Endothelial cell of umbilical vein (primary cell): ENCODE data around the gene RTL10. TPM values are rescaled to one million over a fixed set of nuclear protein-coding genes. Genes with fewer than 3 reads are reported as not detected.

Experiments used
- BruUV-seq: library from RNA; stranded (reverse); fragments of 400-500 nt; replicated peaks from 2 replicates; lab custom pipeline; 2021; lab: Mats Ljungman, UMichigan
- CTCF ChIA-PET: fragments of 300-600, 350-600 bp; sonication (Branson Sonifier 250); formaldehyde crosslinking; loops from one replicate; lab custom pipeline; 2021; ENCODE audit warnings: antibody characterized with exemption, inconsistent platforms; lab: Charles Lee
- POLR2A ChIA-PET: fragments of 300-600, 350-600 bp; sonication (Branson Sonifier 250); formaldehyde crosslinking; loops from one replicate; lab custom pipeline; 2021; ENCODE audit warnings: antibody characterized with exemption, inconsistent platforms; lab: Charles Lee
- DNase-seq: peaks from one replicate; pipeline ENCODE4 v3.0.0-alpha.2; 2011; ENCODE audit warnings: low read depth, low spot score
- FAIRE-seq: peaks from 2 replicates; lab custom pipeline; 2011; peaks lifted over from hg19 to GRCh38; lab: Jason Lieb, UNC
- H2AFZ ChIP-seq: 2 replicates; pipeline ENCODE4 v1.6.0; 2012; ENCODE audit warnings: low read depth, low read length, control low read depth, inconsistent platforms
- H3K27ac ChIP-seq: 2 replicates; pipeline ENCODE4 v1.5.1; 2011; ENCODE audit warnings: low read depth, mild to moderate bottlenecking, control low read depth, low read length, moderate library complexity; ENCODE audit not compliant: insufficient read depth
- H3K27me3 ChIP-seq, 2 experiments: 2 replicates each; pipeline versions ENCODE4 v1.6.0 to v1.6.1; 2011; ENCODE audit warnings: low read length in 2 of 2, mixed read lengths in 1 of 2; ENCODE audit not compliant: control insufficient read depth in 2 of 2, insufficient read depth in 2 of 2
- H3K36me3 ChIP-seq, 2 experiments: 2 replicates in 1 of 2; 3 replicates in 1 of 2; pipeline ENCODE4 v1.5.1; 2011; ENCODE audit warnings: low read length in 2 of 2, mild to moderate bottlenecking in 1 of 2, moderate library complexity in 1 of 2; ENCODE audit not compliant: control insufficient read depth in 2 of 2, insufficient read depth in 2 of 2; ENCODE audit errors: extremely low read depth in 1 of 2
- H3K4me1 ChIP-seq: 3 replicates; pipeline ENCODE4 v1.5.1; 2011; ENCODE audit warnings: mild to moderate bottlenecking, low read length; ENCODE audit not compliant: control insufficient read depth, insufficient read depth; ENCODE audit errors: extremely low read depth
- H3K4me2 ChIP-seq: 2 replicates; pipeline ENCODE4 v1.6.1; 2011; ENCODE audit warnings: low read length, control low read depth, mixed read lengths; ENCODE audit not compliant: insufficient read depth
- H3K4me3 ChIP-seq, 3 experiments: fragments of 200-600 bp in 1 of 3; sonication (generic), shearing (Covaris generic) in 1 of 3; replicated peaks in 1 of 3; 2 replicates each; pipeline ENCODE4 v1.5.1; 2011 to 2016; ENCODE audit warnings: control low read depth in 3 of 3, low read length in 3 of 3, mild to moderate bottlenecking in 2 of 3, inconsistent platforms in 1 of 3, low read depth in 1 of 3, moderate library complexity in 1 of 3; ENCODE audit not compliant: insufficient read depth in 1 of 3
- H3K79me2 ChIP-seq: 2 replicates; pipeline ENCODE4 v1.6.0; 2012; ENCODE audit warnings: low read length, inconsistent platforms; ENCODE audit not compliant: control insufficient read depth, insufficient read depth
- H3K9ac ChIP-seq: replicated peaks from 2 replicates; pipeline ENCODE3; 2011; ENCODE audit warnings: low read length, control low read depth; ENCODE audit not compliant: insufficient read depth; ENCODE audit errors: extremely low read depth
- H3K9me1 ChIP-seq: replicated peaks from 3 replicates; pipeline ENCODE4 v1.6.0; 2011; ENCODE audit warnings: mild to moderate bottlenecking, low read length; ENCODE audit not compliant: control insufficient read depth, insufficient read depth; ENCODE audit errors: extremely low read depth
- H3K9me3 ChIP-seq: replicated peaks from 2 replicates; pipeline ENCODE4 v1.5.1; 2012; ENCODE audit warnings: low read length, inconsistent platforms; ENCODE audit not compliant: control insufficient read depth, insufficient read depth
- H4K20me1 ChIP-seq: replicated peaks from 2 replicates; pipeline ENCODE3; 2011; ENCODE audit warnings: mild to moderate bottlenecking, low read length; ENCODE audit not compliant: control insufficient read depth, insufficient read depth; ENCODE audit errors: extremely low read depth
- CTCF ChIP-seq, 2 donors: IDR thresholded peaks; 1 replicate in 1 of 2; 2 replicates in 1 of 2; pipeline ENCODE4 v1.5.1; 2011; ENCODE audit warnings: low read length in 2 of 2, mild to moderate bottlenecking in 2 of 2, moderate library complexity in 2 of 2, control low read depth in 1 of 2, inconsistent platforms in 1 of 2, low read depth in 1 of 2; ENCODE audit not compliant: insufficient read depth in 1 of 2; ENCODE audit errors: extremely low read depth in 1 of 2
- EZH2 ChIP-seq: IDR thresholded peaks from 2 replicates; pipeline ENCODE4 v1.6.1; 2012; ENCODE audit warnings: borderline replicate concordance, low read depth, mild to moderate bottlenecking, moderate library complexity, low read length, inconsistent platforms; ENCODE audit not compliant: severe bottlenecking
- FOS ChIP-seq: IDR thresholded peaks from 2 replicates; pipeline ENCODE4 v1.6.1; 2011; ENCODE audit warnings: mild to moderate bottlenecking, low read length, moderate library complexity, borderline replicate concordance; ENCODE audit not compliant: insufficient read depth
- GATA2 ChIP-seq: IDR thresholded peaks from 2 replicates; pipeline ENCODE4 v1.7.0; 2011; ENCODE audit warnings: low read depth, mild to moderate bottlenecking, moderate library complexity, mixed read lengths, low read length; ENCODE audit not compliant: insufficient read length, insufficient read depth
- JUN ChIP-seq: IDR thresholded peaks from 2 replicates; pipeline ENCODE4 v1.6.1; 2011; ENCODE audit warnings: borderline replicate concordance, low read depth; ENCODE audit not compliant: insufficient read length, insufficient read depth
- MAX ChIP-seq: IDR thresholded peaks from 2 replicates; pipeline ENCODE4 v1.6.1; 2011; ENCODE audit not compliant: insufficient read depth, insufficient read length
- MYC ChIP-seq: IDR thresholded peaks from one replicate; pipeline ENCODE4 v1.6.1; 2011; ENCODE audit warnings: mild to moderate bottlenecking, low read depth, low read length
- POLR2A ChIP-seq: IDR thresholded peaks from 2 replicates; pipeline ENCODE4 v1.6.1; 2012; ENCODE audit warnings: low read depth, mild to moderate bottlenecking, control low read depth, low read length
- POLR2AphosphoS5 ChIP-seq: IDR thresholded peaks from 2 replicates; pipeline ENCODE4 v1.6.1; 2012; ENCODE audit warnings: low read depth, mild to moderate bottlenecking, control low read depth, low read length, moderate library complexity; ENCODE audit not compliant: insufficient read depth
- dilution Hi-C: fragments of 300-500 bp; cut with MboI; formaldehyde crosslinking; loops from one replicate; pipeline ENCODE4 v1.15.0; 2019; ENCODE audit warnings: low sequenced_read_pairs; ENCODE audit not compliant: extremely low pct_ligation_motif_present
- intact Hi-C: fragments of 100-400 bp; cut with micrococcal nuclease; formaldehyde crosslinking; loops from one replicate; pipeline ENCODE4 v1.10.0; 2022
- polyA plus RNA-seq, 4 experiments: library from polyadenylated mRNA; depleted of rRNA in 3 of 4; stranded (reverse) in 3 of 4; unstranded in 1 of 4; fragments of >200 nt; gene quantifications; 2 replicates each; pipeline versions ENCODE4 v1.2.1 to v1.2.3, GENCODE V29; 2011 to 2012; ENCODE audit warnings: missing spikeins in 1 of 4
- total RNA-seq: library from RNA; stranded (reverse); gene quantifications from 2 replicates; pipeline ENCODE4 v1.2.3, GENCODE V29; 2021

RTL10 gene
- total and polyA plus RNA-seq, 2 donors (not counting 3 experiments of a cell fraction or from before 2014, with no cell fraction given), result 31.9 to 40.8 TPM

- Histone ChIP-seq H3K9me1 (no peaks in the 10 kb centered on the region), H3K4me1 (peaks cover 32% of the 10 kb centered on the region), H3K9ac (no peak overlapping the region), H3K9me3 (no peaks in the 10 kb centered on the region), H3K27ac (no peak overlapping the region), H4K20me1 (no peaks in the 10 kb centered on the region), H3K27me3 (no peaks in the 10 kb centered on the region), H2AFZ (no peak overlapping the region), H3K36me3 (peaks cover 2 to 3% of the 10 kb centered on the region in 2 experiments), H3K4me3 (no peak overlapping the region), H3K79me2 (peaks cover 10% of the 10 kb centered on the region), H3K4me2 (no peak overlapping the region)
- POLR2A ChIA-PET, result interaction anchor here (1.0 kb wide), 1 partner anchor 23 kb away, joined by 3 read pairs; no protein-coding TSS in a partner anchor
- CTCF ChIA-PET, result interaction anchor here (0.6 to 3.4 kb wide), 7 partner anchors 10 to 142 kb away, joined by 3 to 23 read pairs (median 5); no protein-coding TSS in a partner anchor
- dilution Hi-C loops, result no loop called here
- FAIRE-seq (no peak), DNase-seq (no peak)
- TF ChIP-seq CTCF (IDR thresholded peaks at IDR 0.05; ENCODE audit: extremely low read depth in 1 of 2, insufficient read depth in 1 of 2, low read depth in 1 of 2, low read length in 2 of 2), result no peak
- TF ChIP-seq MYC, result no peak
- no peak for TF ChIP-seq POLR2AphosphoS5
- no peak for TF ChIP-seq JUN
- TF ChIP-seq MAX, result no peak
- no peak for TF ChIP-seq FOS
- no peak for TF ChIP-seq EZH2
- TF ChIP-seq POLR2A, result no peak
- TF ChIP-seq GATA2, result no peak
- intact Hi-C loops, result no loop called here
- no TSS peak for BruUV-seq
Observed at GRCh38 chr22:19871845-19872778, 17.4 kb upstream of the RTL10 start.
